ENCODE data around the gene ULK1.

ULK1 gene

GRCh38 chr12:131921866-131922769 lies 27.7 kb downstream of the ULK1 start:
- no peak for DNase-seq

- no peak for DNase-seq
Measured at GRCh38 chr12:131922772-131923171, 28.4 kb downstream of the ULK1 start.

- DNase-seq: no peak
Measured at GRCh38 chr12:131923260-131923659, 28.8 kb downstream of the ULK1 start.

GRCh38 chr12:131927110-131928079 lies 33.0 kb downstream of the ULK1 start:
- no peak for DNase-seq

GRCh38 chr12:131928080-131928710 lies 33.8 kb downstream of the ULK1 start:
- peak; percentile 30 to 35 for DNase-seq

- peak; percentile 92 for DNase-seq
Measured at GRCh38 chr12:131928711-131929580, 34.5 kb downstream of the ULK1 start, which contains the start of gene PUS1. TSS of gene PUS1 (plus strand) at chr12:131929276. CDS start at chr12:131929723, 447 bp downstream.

- DNase-seq: no peak
Measured at GRCh38 chr12:131929581-131930456, 35.4 kb downstream of the ULK1 start.

- no peak for DNase-seq
Measured at GRCh38 chr12:131930510-131930909, 36.1 kb downstream of the ULK1 start.

- no peak for DNase-seq
Measured at GRCh38 chr12:131933387-131933786, 39.0 kb downstream of the ULK1 start.

GRCh38 chr12:131934535-131934934 lies 40.1 kb downstream of the ULK1 start:
- DNase-seq: no peak

- no peak for DNase-seq
Measured at GRCh38 chr12:131938082-131938481, 43.7 kb downstream of the ULK1 start.

GRCh38 chr12:131939007-131939406 lies 44.6 kb downstream of the ULK1 start:
- no peak for DNase-seq

GRCh38 chr12:131940141-131940547 lies 45.7 kb downstream of the ULK1 start:
- no peak for DNase-seq

- no peak for DNase-seq
Measured at GRCh38 chr12:131941116-131941986, 46.9 kb downstream of the ULK1 start.

GRCh38 chr12:131941987-131942341 lies 47.5 kb downstream of the ULK1 start:
- no peak for DNase-seq

- no peak for DNase-seq
Measured at GRCh38 chr12:131942671-131943070, 48.2 kb downstream of the ULK1 start.

GRCh38 chr12:131943389-131943788 lies 49.0 kb downstream of the ULK1 start:
- DNase-seq: no peak

GRCh38 chr12:131943876-131944275 lies 49.5 kb downstream of the ULK1 start:
- no peak for DNase-seq

GRCh38 chr12:131944601-131945251 lies 50.3 kb downstream of the ULK1 start:
- no peak for DNase-seq
